OCI-LY7 (cell line): ENCODE results near the gene EEF1A2.

Source experiments
- CTCF ChIP-seq: fragments of 200-600 bp; sonication (generic); conservative IDR thresholded peaks from 2 replicates; pipeline ENCODE4 v1.5.1; 2014; ENCODE audit warnings: mild to moderate bottlenecking, antibody characterized with exemption, low read length, moderate library complexity, mixed read lengths
- EZH2phosphoT487 ChIP-seq: fragments of 200-600 bp; sonication (generic); IDR thresholded peaks from 2 replicates; pipeline ENCODE4 v1.6.1; 2018; ENCODE audit warnings: low read depth, borderline replicate concordance, mild to moderate bottlenecking, mixed run types, antibody characterized with exemption, low read length, moderate library complexity, mixed read lengths

- TF ChIP-seq CTCF (no peak), EZH2phosphoT487 (no peak)
Measured at GRCh38 chr20:63486300-63486855, 12.5 kb downstream of the EEF1A2 start.
